Right hindlimb (tissue), 1 donor: ENCODE measurements around the gene C8A.

ENCODE experiments used
- DNase-seq: peaks from one replicate; pipeline ENCODE4 v3.0.0-alpha.2; 2018

The C8A gene

GRCh38 chr1:56897150-56898004 is 42.8 kb downstream of the C8A start:
- DNase-seq = no peak

- no peak for DNase-seq
Observed at GRCh38 chr1:56898005-56898373, 43.4 kb downstream of the C8A start.

- no peak for DNase-seq
Observed at GRCh38 chr1:56898879-56899278, 44.3 kb downstream of the C8A start.

GRCh38 chr1:56901716-56902115 is 47.1 kb downstream of the C8A start:
- no peak for DNase-seq

GRCh38 chr1:56903778-56904177 is 49.2 kb downstream of the C8A start:
- no peak for DNase-seq

- DNase-seq = no peak
Observed at GRCh38 chr1:56904663-56905397, 50.2 kb downstream of the C8A start.

- no peak for DNase-seq
Observed at GRCh38 chr1:56905667-56906066, 51.1 kb downstream of the C8A start.

GRCh38 chr1:56908619-56909221 is 54.1 kb downstream of the C8A start:
- no peak for DNase-seq

- DNase-seq = no peak
Observed at GRCh38 chr1:56910441-56910985, 55.9 kb downstream of the C8A start.

GRCh38 chr1:56911098-56911938 is 56.7 kb downstream of the C8A start:
- DNase-seq = no peak

- DNase-seq = no peak
Observed at GRCh38 chr1:56912325-56912724, 57.7 kb downstream of the C8A start.

GRCh38 chr1:56915960-56916359 is 61.4 kb downstream of the C8A start:
- DNase-seq = no peak

- no peak for DNase-seq
Observed at GRCh38 chr1:56916630-56917029, 62.0 kb downstream of the C8A start.

- DNase-seq = peak; percentile 34
Observed at GRCh38 chr1:56917356-56917755, 62.8 kb downstream of the C8A start.

GRCh38 chr1:56920591-56921001 is 66.0 kb downstream of the C8A start:
- DNase-seq = no peak

- peak; percentile 26 for DNase-seq
Observed at GRCh38 chr1:56921479-56921878, 66.9 kb downstream of the C8A start.

- no peak for DNase-seq
Observed at GRCh38 chr1:56922070-56922469, 67.5 kb downstream of the C8A start.

GRCh38 chr1:56922507-56922906 is 67.9 kb downstream of the C8A start:
- no peak for DNase-seq

- no peak for DNase-seq
Observed at GRCh38 chr1:56923201-56923600, 68.6 kb downstream of the C8A start.

- DNase-seq = no peak
Observed at GRCh38 chr1:56924116-56924515, 69.5 kb downstream of the C8A start.

- DNase-seq = no peak
Observed at GRCh38 chr1:56925193-56925592, 70.6 kb downstream of the C8A start.

- DNase-seq = no peak
Observed at GRCh38 chr1:56927171-56927570, 72.6 kb downstream of the C8A start.

GRCh38 chr1:56927986-56928385 is 73.4 kb downstream of the C8A start:
- no peak for DNase-seq
